ENCODE results near the gene TRIM65. TPM values are rescaled to one million over a fixed set of nuclear protein-coding genes. Genes with fewer than 3 reads are reported as not detected.

The TRIM65 gene
- total and polyA plus RNA-seq, 2 donors from 2014 or later = 11.5 to 23.6 TPM

GRCh38 chr17:75925103-75925502 lies 28.4 kb upstream of the TRIM65 start:
- intact Hi-C loops (cut with DNase I) = no loop called here
- no peak for TF ChIP-seq CTCF (IDR thresholded peaks at IDR 0.05; ENCODE audit: borderline replicate concordance, extremely low read depth, insufficient read depth)
- H3K27ac ChIP-seq (ENCODE audit: low read depth in 2 of 2, low read length in 2 of 2) = no peak overlapping the region
- peaks cover 0 to 12% (median 0%) of the 10 kb centered on the region in 3 donors for H3K4me1 ChIP-seq (ENCODE audit: control insufficient read depth in 2 of 3, insufficient read depth in 2 of 3, low read depth in 1 of 3, low read length in 3 of 3)
- peaks cover 0 to 5% (median 3%) of the 10 kb centered on the region in 3 donors for H3K36me3 ChIP-seq (ENCODE audit: control insufficient read depth in 2 of 3, insufficient read depth in 3 of 3, low read length in 3 of 3)
- no peak for DNase-seq
- H3K27me3 ChIP-seq (ENCODE audit: control insufficient read depth, insufficient read depth, low read length) = no peaks in the 10 kb centered on the region
- H3K9me3 ChIP-seq (ENCODE audit: control insufficient read depth in 2 of 3, insufficient read depth in 1 of 3, low read length in 3 of 3) = no peaks in the 10 kb centered on the region
- H3K9ac ChIP-seq (ENCODE audit: low read length in 3 of 3) = no peak overlapping the region
- FAIRE-seq = no peak
- no peak overlapping the region for H3K4me3 ChIP-seq (ENCODE audit: low read length in 3 of 3)

- TF ChIP-seq CTCF (IDR thresholded peaks at IDR 0.05; ENCODE audit: borderline replicate concordance, extremely low read depth, insufficient read depth) = no peak
- Histone ChIP-seq H3K4me1 (ENCODE audit: control insufficient read depth in 2 of 3, insufficient read depth in 2 of 3, low read depth in 1 of 3, low read length in 3 of 3) (peaks cover 0 to 12% (median 0%) of the 10 kb centered on the region in 3 donors), H3K36me3 (ENCODE audit: control insufficient read depth in 2 of 3, insufficient read depth in 3 of 3, low read length in 3 of 3) (peaks cover 0 to 5% (median 3%) of the 10 kb centered on the region in 3 donors), H3K27ac (ENCODE audit: low read depth in 2 of 2, low read length in 2 of 2) (no peak overlapping the region), H3K9ac (ENCODE audit: low read length in 3 of 3) (no peak overlapping the region), H3K9me3 (ENCODE audit: control insufficient read depth in 2 of 3, insufficient read depth in 1 of 3, low read length in 3 of 3) (no peaks in the 10 kb centered on the region), H3K27me3 (ENCODE audit: control insufficient read depth, insufficient read depth, low read length) (no peaks in the 10 kb centered on the region), H3K4me3 (ENCODE audit: low read length in 3 of 3) (no peak overlapping the region)
- peak in 1 of 5 donors; percentile 48 for DNase-seq
- intact Hi-C loops (cut with DNase I) = no loop called here
- FAIRE-seq = no peak
Observed at GRCh38 chr17:75922963-75923874, 26.5 kb upstream of the TRIM65 start.

- Histone ChIP-seq H3K27ac (ENCODE audit: low read depth in 2 of 2, low read length in 2 of 2) (no peak overlapping the region), H3K4me1 (ENCODE audit: control insufficient read depth in 2 of 3, insufficient read depth in 2 of 3, low read depth in 1 of 3, low read length in 3 of 3) (peaks cover 0 to 12% (median 0%) of the 10 kb centered on the region in 3 donors), H3K27me3 (ENCODE audit: control insufficient read depth, insufficient read depth, low read length) (no peaks in the 10 kb centered on the region), H3K4me3 (ENCODE audit: low read length in 3 of 3) (no peak overlapping the region), H3K9ac (ENCODE audit: low read length in 3 of 3) (no peak overlapping the region), H3K36me3 (ENCODE audit: control insufficient read depth in 2 of 3, insufficient read depth in 3 of 3, low read length in 3 of 3) (peaks cover 0 to 3% (median 0%) of the 10 kb centered on the region in 3 donors), H3K9me3 (ENCODE audit: control insufficient read depth in 2 of 3, insufficient read depth in 1 of 3, low read length in 3 of 3) (no peaks in the 10 kb centered on the region)
- no peak for TF ChIP-seq CTCF (IDR thresholded peaks at IDR 0.05; ENCODE audit: borderline replicate concordance, extremely low read depth, insufficient read depth)
- peak in 1 of 5 donors; percentile 39 for DNase-seq
- no peak for FAIRE-seq
- intact Hi-C loops (cut with DNase I) = no loop called here
Observed at GRCh38 chr17:75922173-75922961, 25.6 kb upstream of the TRIM65 start.

Data from kidney (tissue), 14 donors.